Camera-type eye (tissue), 1 donor: ENCODE data around the gene FAM162B. TPM values are rescaled to one million over a fixed set of nuclear protein-coding genes. Genes with fewer than 3 reads are reported as not detected.

Source experiments
- total RNA-seq: library from RNA; depleted of rRNA; stranded (reverse); fragments of >200 nt; gene quantifications from one replicate; pipeline ENCODE4 v1.2.3, GENCODE V29; 2014

The FAM162B gene
- total RNA-seq: 5.6 TPM

GRCh38 chr6:116764961-116765841 lies at the start of gene FAM162B:
TSS of gene FAM162B (minus strand) at chr6:116765719. CDS start at chr6:116765576, 143 bp downstream.

Other genes with a start within 250 kb of the FAM162B start
- gene TRAPPC3L, start 220.0 kb downstream of the FAM162B start, total RNA-seq: 0.38 TPM
- gene CALHM4, start 212.0 kb downstream of the FAM162B start, total RNA-seq: not detected
- 36.6 TPM for gene RWDD1, start 194.2 kb downstream of the FAM162B start, total RNA-seq
- 2.8 TPM for gene RSPH4A, start 149.2 kb downstream of the FAM162B start, total RNA-seq
- 25.5 TPM for gene ZUP1, start 97.0 kb downstream of the FAM162B start, total RNA-seq
- 49.8 TPM for gene KPNA5, start 84.5 kb downstream of the FAM162B start, total RNA-seq
- not detected for gene GPRC6A, start 63.4 kb upstream of the FAM162B start, total RNA-seq
- not detected for gene RFX6, start 111.5 kb upstream of the FAM162B start, total RNA-seq